Fibroblast of skin of back (primary cell): ENCODE measurements around the gene EML1. TPM values are rescaled to one million over a fixed set of nuclear protein-coding genes. Genes with fewer than 3 reads are reported as not detected.

Source experiments
- DNase-seq: peaks from one replicate; pipeline ENCODE4 v3.0.0-alpha.2; 2013
- polyA plus RNA-seq, 2 experiments: library from polyadenylated mRNA; unstranded; fragments of 120-200 nt; gene quantifications; one replicate each; pipeline ENCODE4 v1.2.1, GENCODE V29; 2013; ENCODE audit not compliant: insufficient read length in 2 of 2

The EML1 gene, protein sequence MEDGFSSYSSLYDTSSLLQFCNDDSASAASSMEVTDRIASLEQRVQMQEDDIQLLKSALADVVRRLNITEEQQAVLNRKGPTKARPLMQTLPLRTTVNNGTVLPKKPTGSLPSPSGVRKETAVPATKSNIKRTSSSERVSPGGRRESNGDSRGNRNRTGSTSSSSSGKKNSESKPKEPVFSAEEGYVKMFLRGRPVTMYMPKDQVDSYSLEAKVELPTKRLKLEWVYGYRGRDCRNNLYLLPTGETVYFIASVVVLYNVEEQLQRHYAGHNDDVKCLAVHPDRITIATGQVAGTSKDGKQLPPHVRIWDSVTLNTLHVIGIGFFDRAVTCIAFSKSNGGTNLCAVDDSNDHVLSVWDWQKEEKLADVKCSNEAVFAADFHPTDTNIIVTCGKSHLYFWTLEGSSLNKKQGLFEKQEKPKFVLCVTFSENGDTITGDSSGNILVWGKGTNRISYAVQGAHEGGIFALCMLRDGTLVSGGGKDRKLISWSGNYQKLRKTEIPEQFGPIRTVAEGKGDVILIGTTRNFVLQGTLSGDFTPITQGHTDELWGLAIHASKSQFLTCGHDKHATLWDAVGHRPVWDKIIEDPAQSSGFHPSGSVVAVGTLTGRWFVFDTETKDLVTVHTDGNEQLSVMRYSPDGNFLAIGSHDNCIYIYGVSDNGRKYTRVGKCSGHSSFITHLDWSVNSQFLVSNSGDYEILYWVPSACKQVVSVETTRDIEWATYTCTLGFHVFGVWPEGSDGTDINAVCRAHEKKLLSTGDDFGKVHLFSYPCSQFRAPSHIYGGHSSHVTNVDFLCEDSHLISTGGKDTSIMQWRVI
- 32.4 TPM for polyA plus RNA-seq (2013, experiment 1 of 2; ENCODE audit: insufficient read length)
- polyA plus RNA-seq (2013, experiment 2 of 2; ENCODE audit: insufficient read length), result 25.9 TPM

GRCh38 chr14:99793213-99794150, at the start of gene EML1:
TSS of gene EML1 (plus strand) at chr14:99793413. CDS start at chr14:99793477, 64 bp downstream.
- DNase-seq, result peak; percentile 87

DNA sequence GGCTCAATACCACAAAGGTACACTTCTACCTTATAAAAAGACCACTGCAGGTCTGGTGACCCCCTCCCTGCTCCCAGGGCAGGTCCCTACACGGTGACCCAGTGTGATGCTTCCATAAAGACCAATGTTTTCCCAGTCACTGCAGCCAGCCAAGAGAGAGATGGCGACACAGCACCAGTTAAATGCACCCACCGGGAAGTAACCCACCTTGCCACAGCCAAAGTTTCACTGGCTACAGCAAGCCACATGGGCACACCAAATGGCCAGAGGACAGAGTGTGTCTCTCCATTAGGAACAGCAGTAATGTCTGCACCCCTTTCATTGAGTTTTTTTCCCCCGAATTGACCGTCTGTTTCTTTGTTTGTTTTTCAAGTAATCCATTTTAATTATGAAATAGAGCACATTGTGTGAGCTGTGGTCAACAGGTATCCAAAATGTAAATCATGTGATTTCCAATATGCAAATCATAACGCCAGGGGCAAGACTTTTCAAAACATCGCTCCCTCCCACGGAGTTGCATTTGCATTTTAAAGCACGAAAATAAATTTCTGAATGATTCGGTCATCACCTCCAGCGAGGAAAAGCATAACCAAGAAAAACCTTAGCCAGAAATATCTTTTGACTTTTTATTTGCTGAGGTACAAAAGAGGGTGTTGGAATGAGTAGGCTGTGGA, 48.9 kb upstream of the EML1 start:
- DNase-seq, result peak; percentile 87

DNA sequence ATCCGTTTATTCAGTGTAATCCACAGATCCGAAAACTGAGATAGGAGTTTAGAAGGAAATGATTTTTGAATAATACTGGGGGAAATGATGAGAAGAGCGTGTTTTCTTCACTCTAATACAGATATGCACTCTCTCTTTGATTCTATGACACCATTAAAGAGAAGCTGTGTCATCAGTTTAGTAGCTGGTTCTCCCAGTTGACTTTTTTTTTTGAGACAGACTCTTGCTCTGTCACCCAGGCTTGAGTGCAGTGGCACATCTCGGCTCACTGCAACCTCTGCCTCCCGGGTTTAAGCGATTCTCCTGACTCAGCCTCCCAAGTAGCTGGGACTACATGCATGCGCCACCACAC, 48.4 kb upstream of the EML1 start:
- DNase-seq, result no peak

GRCh38 chr14:99745307-99745951, 47.8 kb upstream of the EML1 start:
- peak; percentile 82 for DNase-seq

DNA sequence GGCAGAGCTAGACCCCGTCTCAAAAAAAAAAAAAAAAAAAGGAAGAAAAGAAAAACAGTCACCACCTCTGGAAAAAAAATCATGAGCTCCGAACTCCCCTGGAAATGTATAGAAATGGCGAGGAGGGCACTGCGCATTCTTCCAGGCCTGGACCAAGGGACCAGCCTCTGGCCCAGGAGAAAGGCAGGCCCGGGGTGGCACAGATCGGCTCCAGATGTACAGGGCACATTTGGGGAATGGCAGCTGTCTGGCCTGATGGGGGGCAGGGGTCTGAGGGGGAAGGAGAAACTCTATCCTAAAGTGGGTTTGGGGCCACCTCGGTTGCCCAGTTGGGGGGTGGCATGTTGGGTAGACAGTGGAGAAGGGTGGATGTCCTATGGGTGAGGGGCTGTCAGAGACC, 46.0 kb upstream of the EML1 start:
- DNase-seq, result no peak

DNA sequence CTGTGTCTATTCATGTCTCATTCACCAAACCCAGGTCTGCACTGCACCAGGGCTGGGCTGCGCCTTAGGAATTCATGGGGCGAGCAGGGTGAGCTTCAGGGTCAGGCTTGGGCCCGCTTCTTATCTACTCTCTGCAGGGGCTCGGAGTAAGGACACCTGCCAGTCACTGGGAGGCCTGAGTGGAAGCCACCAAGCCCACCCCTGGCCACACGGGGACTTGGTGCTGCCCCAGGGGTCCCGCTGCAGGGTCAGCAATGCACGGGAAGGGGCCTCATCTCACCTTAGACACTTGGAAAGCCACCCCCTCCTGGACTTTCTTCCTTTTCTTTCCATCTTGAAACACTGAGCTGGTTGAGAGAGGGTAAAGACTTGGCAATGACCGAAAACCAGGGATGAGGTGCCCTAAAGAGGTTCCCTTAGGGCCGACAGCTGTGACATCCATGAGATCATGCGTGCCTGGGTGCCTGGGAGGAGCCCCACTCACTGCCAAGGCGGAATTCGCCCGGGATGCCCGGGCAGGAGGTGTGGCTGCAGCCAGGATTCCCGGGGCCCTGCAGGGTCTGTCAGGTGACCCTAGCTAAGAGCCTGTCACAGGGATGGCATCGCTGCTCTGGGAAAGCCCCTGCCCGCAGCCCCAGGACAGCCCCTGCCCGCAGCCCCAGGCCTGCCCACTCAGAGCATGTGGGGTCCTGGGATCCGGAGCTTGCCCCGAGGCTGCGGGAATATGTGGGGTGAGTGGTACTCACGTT, 45.5 kb upstream of the EML1 start:
- no peak for DNase-seq

DNA sequence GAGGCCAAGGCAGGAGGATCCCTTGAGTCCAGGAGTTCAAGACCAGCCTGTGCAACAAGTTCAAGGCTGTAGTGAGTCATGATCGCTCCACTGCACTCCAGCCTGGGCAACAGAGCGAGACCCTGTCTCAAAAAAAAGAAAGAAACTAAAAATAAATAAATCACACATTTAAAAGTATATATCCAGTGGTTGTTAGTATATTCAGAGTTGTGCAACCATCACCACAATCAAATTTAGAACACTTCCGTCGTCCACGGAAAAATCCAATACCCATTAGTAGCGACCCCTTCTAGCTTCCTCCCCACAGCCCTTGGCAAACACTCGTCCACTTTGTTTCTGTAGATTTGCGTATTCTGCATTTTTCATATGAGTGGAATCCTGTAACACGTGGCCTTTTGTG, 44.7 kb upstream of the EML1 start:
- no peak for DNase-seq

DNA sequence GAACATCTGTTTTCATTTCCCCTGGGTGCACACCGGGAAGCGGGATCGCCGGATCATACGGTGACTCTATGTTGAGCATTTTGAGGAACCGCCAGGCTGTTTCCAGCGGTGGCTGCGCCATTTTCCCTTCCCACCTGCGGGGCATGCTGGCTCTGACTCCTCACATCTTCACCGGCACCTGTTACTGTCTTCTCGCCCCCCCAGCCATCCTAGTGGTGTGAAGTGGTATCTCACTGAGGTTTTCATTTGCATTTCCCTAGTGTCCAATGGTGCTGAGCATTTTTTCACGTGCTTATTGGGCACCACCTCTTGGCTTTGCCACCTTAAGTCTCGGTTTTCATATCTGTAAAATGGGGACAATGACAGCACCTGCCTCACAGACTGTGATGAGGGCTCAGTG, 44.1 kb upstream of the EML1 start:
- DNase-seq, result no peak

DNA sequence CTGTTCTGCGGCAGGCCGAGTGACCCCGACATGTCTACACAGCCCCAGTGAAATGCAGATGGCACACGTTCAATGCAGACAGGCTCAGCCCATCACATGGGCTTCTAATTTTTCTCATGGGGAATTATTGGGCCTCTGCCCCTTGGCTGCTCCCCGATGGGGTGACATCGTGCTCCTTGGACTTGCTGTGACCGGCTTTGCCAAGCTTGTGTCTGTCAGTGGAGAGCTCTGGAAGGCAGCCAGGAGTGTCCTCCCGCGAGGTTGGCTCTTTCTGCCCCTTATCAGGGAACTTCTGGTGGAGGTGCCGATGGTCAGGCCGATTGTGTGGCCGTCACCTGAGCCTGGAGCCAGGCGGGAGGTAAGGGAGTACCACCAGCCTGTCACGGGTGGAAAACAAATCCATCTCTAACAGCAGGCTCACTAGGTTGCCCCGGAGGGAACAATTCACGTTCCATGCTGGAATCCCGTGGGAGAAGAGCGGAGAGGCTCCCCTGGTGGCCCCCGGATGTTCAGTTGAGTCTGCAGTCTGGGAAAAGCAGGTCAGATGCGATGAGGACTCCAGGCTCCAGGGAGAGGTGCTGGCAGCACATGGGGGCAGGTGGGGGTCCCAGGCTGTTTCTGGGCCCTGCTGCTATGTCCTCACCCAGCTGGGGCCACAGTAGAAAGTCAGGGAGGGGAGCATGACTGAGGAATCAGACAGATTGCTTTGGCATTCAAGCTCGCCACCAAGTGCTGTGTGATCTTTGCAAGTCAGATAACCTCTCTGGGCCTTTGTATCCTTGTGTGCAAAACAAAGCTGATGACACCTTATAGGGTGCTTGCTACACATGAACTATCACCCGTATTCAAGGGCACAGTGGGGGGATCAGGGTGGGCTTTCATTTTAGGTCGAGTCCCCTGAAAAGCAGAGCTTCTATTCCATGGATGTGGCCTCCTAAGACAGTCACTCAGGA, 43.2 kb upstream of the EML1 start:
- DNase-seq, result no peak

DNA sequence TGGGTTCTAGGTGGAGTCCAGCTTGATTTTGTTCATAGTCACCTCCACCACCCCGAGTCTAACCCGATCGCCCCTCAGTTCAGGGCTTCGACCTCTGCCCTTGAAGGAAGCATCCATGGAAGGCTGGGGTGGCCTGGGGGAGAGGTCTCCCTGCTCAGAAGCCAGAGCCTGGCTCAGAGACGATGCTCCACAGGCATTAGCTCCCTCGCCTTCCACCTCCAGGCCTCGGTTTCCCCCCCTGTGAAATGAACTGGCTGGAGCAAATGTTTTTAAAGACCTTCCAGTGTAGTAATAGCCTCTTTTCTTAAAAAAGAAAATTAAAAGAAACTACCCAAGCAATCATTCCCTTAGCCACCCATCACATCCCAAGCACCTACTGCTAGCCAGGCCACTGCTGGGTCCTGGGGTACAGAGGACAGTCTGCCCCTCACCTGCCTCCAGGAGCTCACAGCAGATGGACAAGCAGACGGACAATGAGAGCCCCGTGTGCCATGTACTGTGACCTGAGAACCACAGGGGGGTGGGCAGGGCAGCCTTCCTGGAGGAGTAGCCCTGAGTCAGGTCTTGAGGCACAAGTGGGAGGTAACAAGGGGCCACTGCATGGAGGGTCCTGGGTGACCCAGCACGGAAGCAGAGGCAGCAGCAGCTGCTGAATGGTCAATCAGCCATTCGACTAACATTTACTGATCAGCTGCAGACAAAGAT, 42.3 kb upstream of the EML1 start:
- DNase-seq, result no peak

GRCh38 chr14:99751539-99752485, 41.4 kb upstream of the EML1 start:
- DNase-seq, result peak; percentile 84

DNA sequence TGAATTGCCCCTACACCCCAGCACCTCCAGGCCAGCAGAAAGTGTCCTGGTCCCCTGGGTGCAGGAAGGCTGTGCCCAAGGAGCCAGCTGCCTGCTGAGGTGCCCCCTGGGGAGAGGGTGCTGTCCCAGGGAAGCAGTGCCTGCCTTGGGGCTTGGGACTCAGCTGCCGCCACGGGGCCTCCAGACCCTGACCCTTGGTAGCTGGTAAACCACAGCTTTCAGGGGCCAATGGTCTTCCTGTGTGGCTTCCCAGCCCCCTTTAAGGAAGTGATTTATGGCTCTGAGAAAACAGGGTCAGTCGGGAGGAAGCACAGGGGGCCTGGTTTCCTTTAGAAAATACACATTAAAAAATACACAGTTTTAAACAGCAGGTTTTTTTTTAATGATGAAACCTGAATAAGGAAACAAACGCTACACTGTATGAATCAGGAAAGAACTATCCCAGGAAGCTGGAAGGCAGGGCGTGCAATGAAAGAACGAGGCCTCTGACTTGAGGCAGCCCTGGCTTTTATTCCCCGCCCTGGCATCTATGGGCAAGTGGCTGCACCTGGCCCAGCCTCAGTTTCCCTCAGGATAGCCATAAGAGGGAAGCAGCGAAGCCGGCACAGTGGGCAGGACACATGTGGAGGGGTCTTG, 40.6 kb upstream of the EML1 start:
- DNase-seq, result peak; percentile 88

- no peak for DNase-seq
Measured at GRCh38 chr14:99753225-99754140, 39.7 kb upstream of the EML1 start.

- DNase-seq, result peak; percentile 48
Measured at GRCh38 chr14:99754141-99755067, 38.8 kb upstream of the EML1 start.

DNA sequence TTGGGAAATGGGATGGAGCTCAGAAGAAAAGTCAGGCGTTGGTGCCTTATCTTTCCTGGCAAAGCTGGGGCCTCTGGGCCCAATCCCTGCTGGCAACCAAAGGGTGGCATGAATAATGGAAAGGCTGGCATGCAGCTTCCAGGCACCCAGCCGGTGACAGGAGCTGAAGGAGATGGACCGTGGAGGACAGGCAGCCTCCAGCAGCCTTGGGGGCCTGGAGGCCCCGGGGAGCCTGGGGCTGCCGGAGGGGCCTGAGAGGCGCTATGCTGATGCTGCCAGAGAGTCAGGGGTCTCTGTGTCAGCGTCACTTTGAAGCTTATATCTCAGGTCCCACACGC, 38.2 kb upstream of the EML1 start:
- no peak for DNase-seq
